ENCODE measurements around the gene PSMA8.
A peak's percentile ranks its signal among the peaks of the same experiment; 100 is the strongest.
"Not testable (repeated sequence)": the region's sequence is repeated elsewhere in the genome, so short reads cannot be mapped to it uniquely, and the experiment has no call there.

PSMA8 gene

DNA sequence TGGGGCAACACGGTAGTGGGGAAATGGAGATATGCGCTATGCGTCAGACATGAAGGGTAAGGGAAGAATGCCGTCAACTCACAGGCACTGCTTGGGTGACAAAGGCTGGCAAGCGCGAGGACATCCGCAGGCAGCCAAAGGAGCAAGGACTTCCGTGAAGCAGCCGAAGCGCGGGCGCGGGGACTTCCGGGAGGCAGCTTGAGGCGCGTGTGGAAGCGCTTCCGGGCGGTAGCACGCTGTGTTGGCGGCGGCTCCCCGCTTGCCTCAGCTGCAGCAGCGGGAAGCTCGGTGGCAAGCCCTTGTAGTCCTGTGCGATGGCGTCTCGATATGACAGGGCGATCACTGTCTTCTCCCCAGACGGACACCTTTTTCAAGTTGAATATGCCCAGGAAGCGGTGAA lies at the start of gene PSMA8:
PSMA8 (plus strand) TSS at position 218 of the 400 bp plus-strand sequence; CDS start at position 315, 97 bp downstream.
- DNase-seq = no peak

GRCh38 chr18:26085056-26085455 lies 48.6 kb upstream of the PSMA8 start:
- DNase-seq = no peak

- DNase-seq = no peak
Observed at GRCh38 chr18:26086959-26087358, 46.7 kb upstream of the PSMA8 start.

DNA sequence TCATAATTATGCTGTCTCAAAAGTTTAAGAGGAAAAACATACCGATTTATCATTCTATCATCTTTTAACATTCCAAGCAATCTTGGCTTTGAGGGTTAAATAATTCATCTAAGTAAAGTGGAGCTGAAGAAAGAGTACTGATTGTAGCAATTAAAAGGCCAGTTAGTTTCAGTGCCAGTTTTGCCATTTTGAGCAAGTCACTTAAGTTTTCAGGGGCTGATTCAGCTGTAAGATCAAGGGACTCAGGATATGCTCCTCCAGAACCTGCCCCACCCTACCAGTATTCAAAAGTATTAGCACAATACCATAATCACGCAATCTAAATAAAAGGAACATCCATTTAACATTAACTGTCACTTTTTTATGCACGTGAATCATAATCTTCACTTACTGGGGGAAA lies 45.2 kb upstream of the PSMA8 start:
- peak; percentile 42 for DNase-seq

- DNase-seq = peak; percentile 36
Observed at GRCh38 chr18:26089293-26090129, 44.2 kb upstream of the PSMA8 start.

GRCh38 chr18:26090130-26091046 lies 43.3 kb upstream of the PSMA8 start, which contains the start of gene SS18:
Gene SS18, minus strand, starts transcription at chr18:26090613. Its CDS starts 44 bp downstream, at chr18:26090569.
- DNase-seq = peak; percentile 96

GRCh38 chr18:26091047-26091630 lies 42.5 kb upstream of the PSMA8 start:
- no peak for DNase-seq

DNA sequence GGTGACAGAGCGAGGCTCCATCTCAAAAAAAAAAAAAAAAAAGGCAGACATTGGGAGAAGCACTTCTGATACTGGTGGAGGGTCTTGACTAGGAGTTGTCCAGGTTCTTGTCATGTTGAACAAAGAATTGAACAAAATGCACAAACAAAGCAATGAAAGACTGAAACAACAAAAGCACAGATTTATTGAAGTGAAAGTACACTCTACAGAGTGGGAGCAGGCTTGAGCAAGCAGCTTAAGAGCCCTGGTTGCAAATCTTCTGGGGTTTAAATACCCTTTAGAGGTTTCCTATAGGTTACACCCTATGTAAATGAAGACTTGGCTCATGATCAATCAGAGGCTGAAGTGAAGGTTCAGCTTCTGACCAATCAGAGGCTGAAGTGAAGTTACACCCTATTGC lies 36.8 kb upstream of the PSMA8 start:
- DNase-seq = no peak

- DNase-seq = no peak
Observed at GRCh38 chr18:26097563-26097962, 36.1 kb upstream of the PSMA8 start.

GRCh38 chr18:26103579-26103978 lies 30.1 kb upstream of the PSMA8 start:
- no peak for DNase-seq

GRCh38 chr18:26104035-26104434 lies 29.6 kb upstream of the PSMA8 start:
- DNase-seq = no peak

DNA sequence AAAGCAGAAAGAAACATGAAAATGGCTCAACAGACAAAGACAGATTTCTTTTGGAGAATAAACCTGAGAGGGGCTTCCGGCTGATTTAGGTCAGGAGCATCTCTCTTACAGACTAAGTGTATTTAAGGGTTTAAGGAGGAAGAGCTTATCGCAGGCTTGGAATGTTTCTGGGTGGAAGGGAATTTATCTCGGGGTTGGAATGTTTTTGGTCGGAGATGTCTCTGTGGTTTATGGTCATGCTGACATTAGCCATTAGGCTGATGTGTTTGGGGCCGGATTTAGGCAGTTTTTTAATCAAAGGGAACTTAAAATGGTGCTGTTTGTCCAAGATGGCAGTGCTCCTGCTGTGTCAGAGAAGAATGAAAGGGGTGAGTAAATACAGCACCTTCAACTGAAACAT lies 14.4 kb upstream of the PSMA8 start:
- no peak for DNase-seq

GRCh38 chr18:26121476-26121875 lies 12.2 kb upstream of the PSMA8 start:
- DNase-seq = no peak

- not testable (repeated sequence) for DNase-seq
Observed at GRCh38 chr18:26121994-26122393, 11.7 kb upstream of the PSMA8 start.

DNA sequence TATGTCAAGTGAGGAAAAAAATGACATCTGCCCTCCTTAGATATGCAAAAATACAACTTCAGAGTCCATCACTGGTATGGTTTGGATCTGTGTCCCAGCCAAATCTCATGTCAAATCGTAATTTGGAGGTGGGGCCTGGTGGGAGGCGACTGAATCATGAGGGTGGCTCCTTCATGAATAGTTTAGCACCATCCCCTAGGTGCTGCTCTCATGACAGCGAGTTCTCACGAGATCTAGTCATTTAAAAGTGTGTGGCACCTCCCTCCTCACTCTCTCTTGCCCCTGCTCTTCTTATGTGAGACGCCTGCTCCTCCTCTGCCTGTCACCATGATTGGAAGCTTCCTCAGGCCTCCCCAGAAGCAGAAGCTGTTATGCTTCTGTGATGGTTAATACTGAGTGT lies 5.9 kb upstream of the PSMA8 start:
- no peak for DNase-seq

DNA sequence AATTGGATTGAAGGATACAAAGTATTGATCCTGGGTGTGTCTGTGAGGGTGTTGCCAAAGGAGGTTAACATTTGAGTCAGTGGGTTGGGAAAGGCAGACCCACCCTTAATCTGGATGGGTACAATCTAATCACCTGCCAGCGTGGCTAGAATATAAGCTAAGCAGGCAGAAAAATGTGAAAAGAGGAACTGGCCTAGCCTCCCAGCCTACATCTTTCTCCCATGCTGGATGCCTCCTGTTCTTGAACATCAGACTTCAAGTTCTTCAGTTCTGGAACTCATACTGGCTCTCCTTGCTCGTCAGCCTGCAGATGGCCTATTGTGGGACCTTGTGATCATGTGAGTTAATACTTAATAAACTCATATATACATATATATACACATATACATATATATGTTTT lies 5.5 kb upstream of the PSMA8 start:
- DNase-seq = not testable (repeated sequence)

GRCh38 chr18:26134107-26134506 lies 438 bp downstream of the PSMA8 start:
- no peak for DNase-seq

DNA sequence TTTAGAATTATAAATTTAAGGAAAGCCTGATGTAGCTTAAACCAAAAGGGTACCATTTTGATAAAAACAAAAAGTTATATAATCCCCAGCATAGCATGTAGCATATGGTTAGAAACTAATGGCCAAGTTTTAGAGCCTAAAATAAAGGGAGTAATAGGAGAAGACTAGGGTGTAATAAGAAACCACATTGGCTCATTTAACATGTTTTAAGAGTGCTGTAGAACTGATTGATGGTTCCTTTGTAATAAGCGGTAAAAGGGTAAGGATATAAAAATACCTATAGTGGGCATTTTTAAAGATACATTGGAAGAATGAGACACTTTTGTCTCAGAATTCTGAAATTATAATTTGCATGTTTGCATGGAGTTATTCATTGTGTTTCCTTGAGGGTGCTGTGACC lies 1.9 kb downstream of the PSMA8 start:
- DNase-seq = no peak

DNA sequence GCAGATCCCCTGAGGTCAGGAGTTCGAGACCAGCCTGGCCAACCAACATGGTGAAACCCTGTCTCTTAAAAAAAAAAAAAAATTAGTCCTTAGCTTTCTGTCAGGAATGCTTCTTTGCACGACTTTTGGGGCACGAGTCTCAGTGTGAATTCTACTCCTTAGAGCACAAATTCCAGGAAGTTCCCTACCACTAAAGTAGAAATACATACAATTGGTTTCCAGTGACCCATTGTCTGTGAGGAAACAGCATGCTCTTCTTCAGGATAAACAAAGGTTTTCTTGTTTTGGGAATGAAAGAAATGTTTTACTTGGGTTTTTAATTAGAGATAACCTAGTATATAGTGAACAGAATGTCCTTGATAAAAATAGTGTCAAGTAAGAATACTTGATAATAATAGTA lies 23.7 kb downstream of the PSMA8 start:
- no peak for DNase-seq

- DNase-seq = no peak
Observed at GRCh38 chr18:26159353-26159752, 25.7 kb downstream of the PSMA8 start.

GRCh38 chr18:26164571-26164970 lies 30.9 kb downstream of the PSMA8 start:
- no peak for DNase-seq

GRCh38 chr18:26167592-26167991 lies 33.9 kb downstream of the PSMA8 start:
- not testable (repeated sequence) for DNase-seq

DNA sequence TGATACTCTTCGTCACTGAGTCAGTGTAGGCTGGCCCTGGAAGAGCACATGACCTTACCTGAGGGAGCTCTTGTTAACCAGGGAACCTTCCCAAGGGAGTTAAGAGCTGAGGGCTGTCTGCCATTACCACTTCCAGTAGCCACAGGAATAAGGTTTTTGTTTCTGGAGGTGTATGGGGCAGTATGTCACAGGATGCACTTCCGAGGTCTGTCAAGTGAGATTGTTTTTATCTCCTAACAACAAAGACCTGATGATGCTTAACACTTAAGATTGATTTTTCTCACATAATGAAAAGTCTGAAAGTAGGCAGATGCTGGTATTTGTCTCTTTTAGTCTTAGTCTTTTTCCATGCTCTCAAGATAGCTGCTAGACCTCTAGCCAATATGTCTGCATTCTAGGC lies 41.8 kb downstream of the PSMA8 start:
- no peak for DNase-seq

All from inflammatory macrophage treated with lipopolysaccharide for 4 hours (primary cell).